GM12891 (cell line): ENCODE results near the gene OTULIN.

Experiments used
- PAX5 ChIP-seq: IDR thresholded peaks from 2 replicates; pipeline ENCODE4 v1.6.1; 2011; ENCODE audit warnings: low read length, moderate library complexity, mild to moderate bottlenecking; ENCODE audit not compliant: insufficient read depth, severe bottlenecking
- POLR2A ChIP-seq: IDR thresholded peaks from 2 replicates; pipeline ENCODE4 v1.6.1; 2011; ENCODE audit warnings: low read depth, low read length, control low read depth
- POLR2AphosphoS5 ChIP-seq: IDR thresholded peaks from 2 replicates; pipeline ENCODE4 v1.6.1; 2011; ENCODE audit warnings: low read depth, low read length, control low read depth
- POU2F2 ChIP-seq: IDR thresholded peaks from 2 replicates; pipeline ENCODE4 v1.6.1; 2011; ENCODE audit warnings: low read depth, mild to moderate bottlenecking, control low read depth, low read length, moderate library complexity
- SPI1 ChIP-seq: IDR thresholded peaks from 2 replicates; pipeline ENCODE4 v1.6.1; 2011; ENCODE audit warnings: low read depth, low read length, control low read depth
- TAF1 ChIP-seq: IDR thresholded peaks from 2 replicates; pipeline ENCODE4 v1.6.1; 2011; ENCODE audit warnings: low read depth, low read length, control low read depth

DNA sequence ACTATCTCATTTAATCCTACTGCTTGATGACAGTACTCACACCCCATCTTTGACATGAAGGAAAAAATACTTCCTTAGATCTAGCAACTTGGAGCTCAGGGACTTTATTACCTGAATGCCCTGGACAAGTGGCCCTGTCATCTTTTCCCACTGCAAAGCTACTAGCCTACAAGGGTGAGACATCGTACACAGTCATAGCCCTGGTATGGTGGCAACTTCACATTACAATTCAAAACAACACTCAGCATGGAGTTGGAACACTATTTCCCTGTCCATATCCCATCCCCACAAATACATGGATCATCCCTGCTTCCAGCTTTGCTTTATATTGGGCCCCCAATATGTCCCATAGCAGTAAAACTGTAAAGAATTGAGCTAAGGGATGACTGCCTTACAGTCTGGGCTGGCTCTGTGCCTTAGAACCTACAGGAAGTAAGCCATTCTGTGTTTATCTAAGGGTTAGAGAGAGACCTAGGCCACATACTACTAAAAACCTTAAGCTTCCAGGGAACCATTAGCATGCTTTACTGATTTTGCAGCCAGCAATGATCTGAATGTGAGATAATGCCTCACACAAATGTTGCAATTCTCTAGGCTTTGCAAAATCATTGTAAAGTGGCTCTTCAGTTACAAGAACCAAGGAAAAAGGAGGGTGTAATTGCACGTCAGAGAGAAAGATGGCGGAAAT is 55.9 kb downstream of the OTULIN start:
- TF ChIP-seq POLR2A (no peak), POU2F2 (no peak), TAF1 (no peak), POLR2AphosphoS5 (no peak), SPI1 (no peak), PAX5 (no peak)
